WTC11 (cell line): Measurements from ENCODE around the gene CPAMD8.

Experiments
- FOXJ3 ChIP-seq: sonication (generic); formaldehyde crosslinking; IDR thresholded peaks from 2 replicates; pipeline ENCODE4 v1.9.0; 2021; ENCODE audit warnings: missing genetic modification reagents, mild to moderate bottlenecking, borderline replicate concordance
- KAT7 ChIP-seq: sonication (generic); formaldehyde crosslinking; IDR thresholded peaks from 2 replicates; pipeline ENCODE4 v1.8.1; 2023; ENCODE audit warnings: missing genetic modification reagents, mild to moderate bottlenecking, borderline replicate concordance
- RELA ChIP-seq: sonication (generic); formaldehyde crosslinking; IDR thresholded peaks from 2 replicates; pipeline ENCODE4 v1.8.1; 2022; ENCODE audit warnings: missing genetic modification reagents, mild to moderate bottlenecking, borderline replicate concordance
- ZNF263 ChIP-seq: sonication (generic); formaldehyde crosslinking; IDR thresholded peaks from 2 replicates; pipeline ENCODE4 v1.8.1; 2022; ENCODE audit warnings: low read depth, mild to moderate bottlenecking, moderate library complexity, missing genetic modification reagents
- TF ChIP-seq, protein P1 (sequence below): fragments of 200-600 bp; IDR thresholded peaks from 2 replicates; pipeline ENCODE4 v1.8.0; 2022; ENCODE audit warnings: antibody characterized with exemption

DNA sequence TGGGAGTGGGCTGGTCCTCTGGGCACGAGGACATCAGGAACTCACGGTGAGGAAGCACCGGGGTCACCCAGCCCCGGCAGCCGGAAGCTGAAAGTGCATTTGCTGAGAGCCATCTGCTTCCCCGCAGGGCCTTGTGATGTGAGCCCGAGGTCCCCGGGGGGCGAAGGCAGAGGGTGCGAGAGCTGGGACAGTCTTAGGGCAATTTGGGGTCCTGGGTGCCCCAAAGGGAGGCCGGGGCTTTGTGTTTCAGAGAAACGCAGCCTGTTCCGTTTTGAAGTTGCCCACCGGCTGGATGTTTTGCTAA lies 133.0 kb downstream of the CPAMD8 start:
- TF ChIP-seq KAT7 (CRISPR knock-in tag) (no peak), FOXJ3 (no peak), RELA (CRISPR knock-in tag) (no peak), ZNF263 (CRISPR knock-in tag) (no peak)
- TF ChIP-seq, protein P1, sequence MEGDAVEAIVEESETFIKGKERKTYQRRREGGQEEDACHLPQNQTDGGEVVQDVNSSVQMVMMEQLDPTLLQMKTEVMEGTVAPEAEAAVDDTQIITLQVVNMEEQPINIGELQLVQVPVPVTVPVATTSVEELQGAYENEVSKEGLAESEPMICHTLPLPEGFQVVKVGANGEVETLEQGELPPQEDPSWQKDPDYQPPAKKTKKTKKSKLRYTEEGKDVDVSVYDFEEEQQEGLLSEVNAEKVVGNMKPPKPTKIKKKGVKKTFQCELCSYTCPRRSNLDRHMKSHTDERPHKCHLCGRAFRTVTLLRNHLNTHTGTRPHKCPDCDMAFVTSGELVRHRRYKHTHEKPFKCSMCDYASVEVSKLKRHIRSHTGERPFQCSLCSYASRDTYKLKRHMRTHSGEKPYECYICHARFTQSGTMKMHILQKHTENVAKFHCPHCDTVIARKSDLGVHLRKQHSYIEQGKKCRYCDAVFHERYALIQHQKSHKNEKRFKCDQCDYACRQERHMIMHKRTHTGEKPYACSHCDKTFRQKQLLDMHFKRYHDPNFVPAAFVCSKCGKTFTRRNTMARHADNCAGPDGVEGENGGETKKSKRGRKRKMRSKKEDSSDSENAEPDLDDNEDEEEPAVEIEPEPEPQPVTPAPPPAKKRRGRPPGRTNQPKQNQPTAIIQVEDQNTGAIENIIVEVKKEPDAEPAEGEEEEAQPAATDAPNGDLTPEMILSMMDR = no peak
